H7 (cell line): ENCODE results near the gene PDE4B. TPM values are rescaled to one million over a fixed set of nuclear protein-coding genes. Genes with fewer than 3 reads are reported as not detected.

Source experiments
- DNase-seq: peaks from one replicate; pipeline ENCODE4 v3.0.0; 2012
- H3K27me3 ChIP-seq: 2 replicates; pipeline ENCODE4 v1.6.0; 2011; ENCODE audit warnings: mild to moderate bottlenecking, low read length; ENCODE audit not compliant: control insufficient read depth, insufficient read depth
- H3K36me3 ChIP-seq: replicated peaks from 2 replicates; pipeline ENCODE4 v1.5.1; 2011; ENCODE audit warnings: low read length; ENCODE audit not compliant: control insufficient read depth, insufficient read depth
- H3K4me3 ChIP-seq: 2 replicates; pipeline ENCODE4 v1.5.1; 2011; ENCODE audit warnings: low read depth, mild to moderate bottlenecking, control low read depth, low read length, moderate library complexity; ENCODE audit not compliant: insufficient read depth
- total RNA-seq: library from RNA; depleted of rRNA; stranded (reverse); fragments of >200 nt; shearing (Covaris generic); gene quantifications from 2 replicates; pipeline ENCODE4 v1.2.3, GENCODE V29; 2014

The PDE4B gene
- total RNA-seq, 1 experiment from 2014 or later, result 4.1 TPM

DNA sequence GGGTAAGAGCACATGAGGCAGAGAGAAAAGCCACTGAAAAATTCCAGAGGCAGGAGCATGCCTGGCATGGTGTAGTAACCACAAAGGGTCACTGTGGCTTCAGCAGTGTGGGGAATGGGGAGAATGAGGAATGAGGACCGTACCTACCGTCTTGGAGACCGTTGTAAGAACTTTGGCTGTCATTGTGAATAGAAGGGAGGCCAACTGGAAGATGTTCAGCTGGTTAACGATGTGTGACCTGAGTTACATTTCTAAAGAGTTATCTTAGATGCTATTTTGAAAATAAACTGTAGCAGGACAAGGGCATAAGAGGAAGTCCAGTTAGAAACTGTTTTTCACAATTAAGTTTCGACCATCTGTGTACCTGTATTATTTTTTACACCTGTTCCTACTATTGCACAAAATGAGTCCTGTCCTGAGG, 375.8 kb downstream of the PDE4B start:
- DNase-seq, result no peak
- no peaks in the 10 kb centered on the region for H3K36me3 ChIP-seq
- no peaks in the 10 kb centered on the region for H3K27me3 ChIP-seq
- H3K4me3 ChIP-seq, result no peak overlapping the region

DNA sequence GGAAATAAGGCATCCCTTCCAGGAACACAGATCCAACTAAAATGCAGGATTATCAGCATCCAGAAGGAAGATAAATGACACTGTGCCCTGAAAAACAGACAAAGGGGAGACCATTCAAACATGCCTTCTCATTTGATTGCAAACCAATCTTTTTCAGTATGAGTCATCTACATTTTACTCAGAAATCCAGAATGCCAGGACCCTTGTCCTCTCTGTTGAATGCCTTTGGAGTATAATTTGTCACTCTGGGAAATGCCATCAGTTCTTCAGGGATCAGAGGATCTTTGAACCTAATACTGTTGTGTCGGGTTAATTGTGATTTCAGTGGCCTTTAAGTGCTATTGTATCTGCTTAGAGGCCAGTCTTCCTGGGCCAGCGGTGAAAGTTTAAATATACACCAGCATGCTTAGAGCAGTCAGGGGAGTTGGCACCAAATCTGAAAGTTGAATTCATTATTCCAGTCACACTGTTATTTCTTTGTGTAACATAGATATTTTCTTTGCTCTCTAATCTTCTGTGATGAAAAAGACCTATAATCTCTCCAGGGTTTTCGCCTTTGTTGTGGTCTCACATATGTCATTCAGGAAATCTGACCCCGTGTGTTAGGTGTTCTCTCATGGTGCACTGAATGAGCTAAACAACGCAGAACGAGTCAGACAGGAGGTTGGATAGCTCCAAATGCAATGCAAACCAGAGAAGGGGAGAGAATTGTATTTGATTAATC, 376.4 kb downstream of the PDE4B start:
- DNase-seq, result no peak
- Histone ChIP-seq H3K27me3 (no peaks in the 10 kb centered on the region), H3K4me3 (no peak overlapping the region)

DNA sequence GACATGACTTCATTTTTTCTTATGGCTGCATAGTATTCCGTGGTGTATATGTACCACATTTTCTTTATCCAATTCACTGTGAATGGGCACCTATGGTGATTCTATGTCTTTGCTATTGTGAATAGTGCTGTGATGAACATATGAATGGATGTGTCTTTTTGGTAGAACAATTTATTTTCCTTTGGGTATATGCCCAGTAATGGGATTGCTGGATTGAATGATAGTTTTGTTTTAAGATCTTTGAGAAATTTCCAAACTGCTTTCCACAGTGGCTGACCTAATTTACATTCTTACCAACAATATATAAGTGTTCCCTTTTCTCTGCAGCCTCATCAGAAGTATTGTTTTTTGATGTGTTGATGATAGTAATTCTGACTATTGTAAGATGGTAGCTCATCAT, 379.6 kb downstream of the PDE4B start:
- DNase-seq, result no peak
- no peak overlapping the region for H3K4me3 ChIP-seq
- H3K27me3 ChIP-seq, result no peaks in the 10 kb centered on the region
- no peaks in the 10 kb centered on the region for H3K36me3 ChIP-seq

More for the DNA sequence above, 376.4 kb downstream of the PDE4B start:
- H3K36me3 ChIP-seq, result no peaks in the 10 kb centered on the region

DNA sequence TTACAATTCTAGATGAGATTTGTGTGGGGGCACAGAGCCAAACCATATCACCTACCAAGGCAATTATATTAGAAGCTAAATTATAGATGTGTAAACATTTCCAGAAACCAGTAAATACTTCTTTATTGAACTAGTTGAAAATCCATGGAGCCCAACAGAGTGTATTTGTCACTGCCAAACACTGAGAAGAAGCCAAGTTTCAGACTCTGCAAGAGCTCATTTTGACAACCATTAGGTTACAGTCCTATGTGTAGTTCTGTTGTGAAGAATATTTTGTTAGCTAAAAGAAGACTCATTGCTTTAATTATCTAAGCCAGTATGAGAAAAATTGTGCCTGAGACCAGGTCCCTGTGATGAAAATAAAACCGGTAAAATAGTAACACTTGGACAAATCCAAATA, 382.4 kb downstream of the PDE4B start:
- no peaks in the 10 kb centered on the region for H3K36me3 ChIP-seq
- no peak overlapping the region for H3K4me3 ChIP-seq
- no peak for DNase-seq
- H3K27me3 ChIP-seq, result no peaks in the 10 kb centered on the region

DNA sequence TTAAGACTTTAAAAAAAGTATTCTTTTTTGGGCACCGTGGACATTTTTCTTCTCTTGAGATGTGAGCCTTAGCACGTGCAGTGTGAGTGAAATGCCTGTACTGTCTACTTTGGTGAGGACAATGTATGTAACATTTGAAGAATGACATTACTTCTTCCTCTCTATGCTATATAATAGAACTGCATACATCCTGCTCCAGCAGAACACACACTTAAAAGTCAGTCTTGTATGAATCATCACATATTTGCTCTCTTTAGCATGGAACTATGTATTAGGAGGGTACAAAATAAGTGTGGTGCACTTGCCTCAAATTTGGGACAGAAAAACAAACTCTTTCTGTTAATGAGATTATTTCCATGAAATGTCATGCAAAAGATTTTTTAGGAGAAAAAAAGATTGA, 382.9 kb downstream of the PDE4B start:
- no peaks in the 10 kb centered on the region for H3K27me3 ChIP-seq
- no peak for DNase-seq
- no peaks in the 10 kb centered on the region for H3K36me3 ChIP-seq
- no peak overlapping the region for H3K4me3 ChIP-seq

DNA sequence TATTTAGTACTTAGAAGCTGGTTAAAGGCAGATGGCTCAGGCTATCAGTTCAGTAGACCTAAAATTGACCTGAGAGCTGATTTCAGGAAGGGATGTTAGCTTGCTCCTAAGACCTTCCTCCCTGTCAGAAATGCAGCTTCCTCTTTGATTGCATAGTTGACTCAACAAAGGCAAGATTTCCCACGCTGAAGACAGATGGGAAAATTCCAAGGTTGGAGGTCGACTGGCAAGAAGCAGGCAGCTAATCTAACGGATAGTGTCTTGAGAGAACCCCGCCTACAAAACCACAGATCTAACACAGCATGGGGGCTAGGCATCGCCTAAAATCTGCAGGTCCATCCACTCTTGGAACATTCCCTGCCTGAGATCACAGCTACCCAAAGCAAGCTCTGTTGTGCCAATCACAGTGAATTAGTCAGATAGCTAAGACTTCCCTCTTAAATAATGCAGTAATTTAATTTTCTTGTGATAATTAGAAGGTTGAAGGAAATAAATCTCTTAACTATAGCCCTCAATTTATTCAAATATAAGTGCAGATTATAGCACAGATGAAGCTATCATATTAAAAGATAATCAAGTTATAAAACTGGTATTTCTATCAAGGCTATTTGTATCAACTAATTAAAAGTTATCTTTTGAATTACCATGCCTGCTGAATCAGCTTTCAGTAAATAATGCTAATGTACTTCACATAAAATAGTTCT, 383.5 kb downstream of the PDE4B start:
- Histone ChIP-seq H3K4me3 (no peak overlapping the region), H3K36me3 (no peaks in the 10 kb centered on the region), H3K27me3 (no peaks in the 10 kb centered on the region)
- no peak for DNase-seq

DNA sequence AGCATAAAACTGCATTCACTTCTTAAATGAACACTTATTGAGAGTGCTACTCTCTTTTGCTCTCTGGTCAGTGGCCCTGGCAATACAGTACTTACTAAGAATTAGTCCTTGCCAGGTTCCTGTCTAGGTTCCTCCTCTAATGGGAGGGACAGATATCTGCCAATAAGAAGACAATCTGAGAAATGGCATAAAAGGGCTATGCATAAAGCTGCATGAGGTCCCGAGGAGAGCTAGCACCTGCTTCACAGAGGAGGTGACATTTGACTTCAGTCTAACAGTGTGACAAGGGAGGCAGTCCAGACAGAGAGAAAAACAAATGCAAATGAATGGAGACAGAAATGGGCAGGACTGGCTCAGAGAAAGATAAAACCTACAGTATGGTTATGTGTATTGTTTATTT, 384.1 kb downstream of the PDE4B start:
- Histone ChIP-seq H3K4me3 (no peak overlapping the region), H3K27me3 (no peaks in the 10 kb centered on the region)
- no peak for DNase-seq

DNA sequence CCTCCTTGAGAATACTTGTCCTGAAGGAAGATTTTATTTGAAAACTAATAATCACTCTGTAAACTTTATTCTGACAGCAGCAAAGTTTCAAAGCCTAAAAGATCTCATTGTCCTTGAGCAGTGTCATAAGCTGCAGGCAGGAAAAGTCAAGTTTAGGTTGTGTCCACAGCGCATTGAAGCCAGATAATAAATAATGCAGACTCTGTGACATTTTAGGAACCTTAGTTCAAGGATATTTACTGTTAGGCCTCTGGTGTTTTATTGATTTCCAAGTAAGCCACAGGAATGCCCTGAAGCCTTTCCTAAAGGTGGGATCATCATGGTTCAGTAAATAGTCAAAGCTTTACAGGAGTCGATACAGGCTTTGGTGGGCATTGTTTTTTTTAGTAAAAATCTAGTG, 384.8 kb downstream of the PDE4B start:
- Histone ChIP-seq H3K27me3 (no peaks in the 10 kb centered on the region), H3K4me3 (no peak overlapping the region), H3K36me3 (no peaks in the 10 kb centered on the region)
- no peak for DNase-seq

More for the DNA sequence above, 384.1 kb downstream of the PDE4B start:
- no peaks in the 10 kb centered on the region for H3K36me3 ChIP-seq

DNA sequence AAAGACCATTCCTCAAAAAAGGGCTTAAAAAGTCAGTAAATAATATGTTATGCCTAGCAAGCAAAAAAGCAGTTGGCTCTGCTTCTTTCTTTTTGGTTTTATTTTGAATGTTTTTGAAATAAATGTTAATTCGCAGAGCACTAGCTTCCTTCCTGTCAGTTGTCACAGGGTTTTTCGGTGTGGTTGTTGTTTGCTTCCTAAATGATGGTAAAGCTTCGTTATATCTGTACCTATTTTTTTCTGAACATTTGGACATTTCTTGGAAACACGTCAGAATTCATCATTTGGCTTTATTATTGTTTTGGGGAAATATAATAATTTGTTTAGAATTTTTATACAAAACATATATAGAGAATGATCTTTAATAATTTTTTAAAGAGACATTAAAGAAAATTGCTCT, 389.3 kb downstream of the PDE4B start:
- Histone ChIP-seq H3K27me3 (no peaks in the 10 kb centered on the region), H3K36me3 (no peaks in the 10 kb centered on the region), H3K4me3 (no peak overlapping the region)
- no peak for DNase-seq

DNA sequence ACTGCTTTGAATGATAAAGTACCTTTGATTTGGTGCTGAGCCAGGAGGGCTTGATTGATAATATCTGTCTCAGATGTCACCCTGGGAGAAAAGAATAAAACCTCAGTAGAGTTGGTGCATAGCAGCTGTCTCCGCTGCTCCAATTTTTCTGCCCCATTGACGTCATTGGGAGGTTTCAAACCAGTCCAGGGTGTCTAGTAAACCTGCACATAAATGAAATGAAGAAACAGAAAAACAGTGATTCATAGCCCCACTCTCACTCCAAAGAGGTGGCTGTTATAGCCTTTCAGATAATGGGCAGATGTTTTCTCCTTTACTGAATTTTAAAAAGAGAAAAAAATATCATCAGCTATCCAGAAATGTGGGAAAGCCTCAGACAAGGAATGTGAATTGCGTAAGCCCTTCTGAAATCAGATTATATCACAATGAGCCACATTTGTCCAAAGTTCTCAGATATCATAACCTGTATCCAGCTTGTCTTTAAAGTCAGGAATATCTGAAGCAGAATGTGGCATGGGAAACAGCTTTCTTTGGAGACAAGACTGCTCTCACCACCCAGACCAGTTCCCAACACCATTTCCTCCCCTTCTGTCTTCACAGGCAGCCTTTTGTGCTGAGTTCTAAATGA, 390.0 kb downstream of the PDE4B start:
- Histone ChIP-seq H3K4me3 (no peak overlapping the region), H3K36me3 (no peaks in the 10 kb centered on the region), H3K27me3 (no peaks in the 10 kb centered on the region)
- DNase-seq, result no peak

DNA sequence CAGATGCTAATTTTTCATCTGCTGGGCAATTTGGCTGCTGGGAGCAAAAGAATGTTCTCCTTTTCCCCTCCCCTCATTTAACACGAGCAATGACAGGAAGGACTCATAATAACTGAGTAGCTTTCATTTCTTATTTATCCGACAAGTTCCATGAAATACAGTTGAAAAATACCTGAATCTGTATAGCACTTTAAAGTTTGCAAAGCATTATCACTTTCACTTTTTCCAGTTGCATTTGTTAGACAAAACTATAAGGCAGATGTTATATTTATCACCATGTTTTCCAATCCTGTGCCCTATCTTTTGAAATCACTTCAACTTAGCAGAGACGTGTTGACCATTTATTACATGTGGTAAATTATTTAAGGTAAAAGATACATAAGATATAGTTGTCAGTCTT, 390.7 kb downstream of the PDE4B start:
- H3K36me3 ChIP-seq, result no peaks in the 10 kb centered on the region
- H3K4me3 ChIP-seq, result no peak overlapping the region
- H3K27me3 ChIP-seq, result no peaks in the 10 kb centered on the region
- DNase-seq, result no peak

DNA sequence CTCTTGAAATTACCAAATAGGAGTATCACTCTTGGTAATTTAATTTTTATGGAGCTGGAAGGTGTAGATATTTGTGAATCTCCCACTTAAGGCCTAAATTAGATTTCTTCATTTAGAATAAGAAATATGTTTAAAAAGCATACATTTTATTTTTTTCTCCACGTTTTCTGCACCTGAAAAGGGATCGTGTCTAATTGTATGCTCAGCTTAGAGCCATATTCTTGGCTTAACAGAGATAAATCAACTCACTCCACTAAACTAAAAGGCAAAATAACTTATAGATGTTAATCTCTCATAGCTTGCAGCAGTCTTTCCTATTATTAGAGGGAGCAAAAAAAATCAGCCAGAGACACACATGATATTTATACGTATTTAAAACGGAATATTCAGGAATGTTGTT, 404.4 kb downstream of the PDE4B start:
- Histone ChIP-seq H3K4me3 (no peak overlapping the region), H3K27me3 (no peaks in the 10 kb centered on the region), H3K36me3 (no peaks in the 10 kb centered on the region)
- DNase-seq, result no peak

DNA sequence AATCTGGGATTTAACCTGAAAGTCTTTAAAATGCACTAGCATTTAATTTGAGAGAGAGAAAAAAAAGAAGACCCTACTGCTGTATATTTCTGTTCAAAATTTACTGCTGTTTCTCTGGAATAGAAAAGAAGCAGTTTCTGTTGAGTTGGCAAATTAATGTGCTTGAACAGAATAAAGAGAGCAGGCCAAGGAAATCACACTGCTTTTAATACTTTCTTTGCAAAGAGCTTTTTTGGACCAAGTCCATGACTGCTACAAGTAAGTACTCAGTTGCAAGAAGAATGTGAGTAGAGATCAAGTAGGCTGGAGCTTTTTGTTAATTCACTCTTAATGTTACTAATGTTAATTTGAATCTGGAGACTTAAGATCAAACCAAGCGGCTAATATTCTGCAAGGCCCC, 405.1 kb downstream of the PDE4B start:
- no peak for DNase-seq
- no peak overlapping the region for H3K4me3 ChIP-seq
- H3K36me3 ChIP-seq, result no peaks in the 10 kb centered on the region
- H3K27me3 ChIP-seq, result no peaks in the 10 kb centered on the region

DNA sequence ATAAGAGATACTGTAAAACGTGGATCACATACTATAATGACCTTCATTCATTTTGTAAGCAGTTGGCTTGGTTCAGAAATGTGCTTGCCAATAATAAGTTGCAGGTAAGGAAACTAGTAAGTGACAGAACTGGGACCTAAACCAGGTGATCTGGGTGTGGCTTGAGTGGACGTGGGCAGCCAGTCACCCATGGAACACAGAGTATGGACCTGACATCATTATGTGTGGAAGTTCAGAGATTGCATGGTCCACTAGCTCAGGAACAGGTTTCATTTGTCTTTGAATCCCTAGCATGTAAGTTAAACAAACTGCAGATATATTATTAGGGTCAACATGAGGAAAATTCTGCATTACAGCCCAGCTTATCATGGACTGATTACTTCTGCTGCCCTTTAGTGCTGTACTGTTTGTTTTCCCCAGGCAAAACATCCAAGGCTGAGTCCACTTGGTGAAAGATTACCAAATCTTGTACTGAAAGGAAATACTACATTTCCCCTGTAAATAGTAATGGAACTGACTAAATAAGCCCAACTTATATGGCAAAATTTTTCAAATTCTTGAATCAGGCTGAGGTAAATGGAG, 414.0 kb downstream of the PDE4B start:
- H3K36me3 ChIP-seq, result no peaks in the 10 kb centered on the region
- DNase-seq, result no peak
- H3K27me3 ChIP-seq, result no peaks in the 10 kb centered on the region
- no peak overlapping the region for H3K4me3 ChIP-seq

DNA sequence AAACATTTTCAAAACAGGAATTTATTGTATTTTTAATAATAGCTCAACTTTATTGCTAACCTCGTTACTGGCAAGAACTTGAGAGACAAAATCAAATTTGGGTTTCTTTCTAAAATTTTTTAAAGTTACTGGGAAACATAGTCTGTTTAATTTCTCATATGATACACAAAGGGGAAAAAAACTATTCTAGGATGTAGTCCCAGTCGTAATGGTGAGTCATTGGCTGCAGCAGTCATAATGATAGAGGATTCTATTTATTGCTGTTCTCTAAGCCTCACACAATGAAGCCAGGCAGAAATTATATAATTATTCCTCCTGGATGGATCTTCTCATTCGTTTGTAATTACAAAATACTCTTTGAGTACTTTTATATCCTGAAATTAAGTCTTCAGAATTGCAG, 414.8 kb downstream of the PDE4B start:
- DNase-seq, result no peak
- Histone ChIP-seq H3K36me3 (no peaks in the 10 kb centered on the region), H3K27me3 (no peaks in the 10 kb centered on the region), H3K4me3 (no peak overlapping the region)
